Right lobe of liver (tissue), 6 donors: ENCODE results near the gene USP11. TPM values are rescaled to one million over a fixed set of nuclear protein-coding genes. Genes with fewer than 3 reads are reported as not detected.
"Not testable (repeated sequence)": the region's sequence is repeated elsewhere in the genome, so short reads cannot be mapped to it uniquely, and the experiment has no call there.

Experiments
- ATAC-seq, 4 donors: fragments of 200-7000 bp; cut with Tn5 transposase; one replicate each; pipeline ENCODE4 v1.9.1; 2020; ENCODE audit warnings: mild to moderate bottlenecking in 4 of 4, moderate library complexity in 4 of 4
- DNase-seq, 3 donors: peaks; one replicate each; pipeline ENCODE4 v3.0.0-alpha.2; 2020
- H3K27ac ChIP-seq, 3 donors: fragments of 200-600 bp; one replicate each; pipeline ENCODE4 v1.8.0; 2022
- H3K27me3 ChIP-seq, 2 donors: fragments of 200-600 bp; one replicate each; pipeline ENCODE4 v1.8.0; 2022
- H3K36me3 ChIP-seq, 4 donors: fragments of 200-600 bp; sonication (generic) in 1 of 4; one replicate each; pipeline versions ENCODE4 v1.5.1 to v1.8.0; 2017 to 2022; ENCODE audit warnings: control low read depth in 1 of 4
- H3K4me1 ChIP-seq, 4 donors: fragments of 200-600 bp; sonication (generic) in 1 of 4; one replicate each; pipeline versions ENCODE4 v1.5.1 to v1.8.0; 2017 to 2022; ENCODE audit warnings: control low read depth in 1 of 4
- H3K4me3 ChIP-seq, 3 donors: fragments of 200-600 bp; one replicate each; pipeline ENCODE4 v1.8.0; 2022
- H3K9me3 ChIP-seq, 4 donors: fragments of 200-600 bp; sonication (generic) in 1 of 4; one replicate each; pipeline versions ENCODE4 v1.5.1 to v1.8.0; 2017 to 2022; ENCODE audit warnings: control low read depth in 1 of 4
- CTCF ChIP-seq, 4 donors: fragments of 200-600 bp in 3 of 4; fragments of 450-650 bp in 1 of 4; IDR thresholded peaks; one replicate each; pipeline versions ENCODE4 v1.5.1 to v1.8.0; 2016 to 2022; ENCODE audit warnings: antibody characterized with exemption in 4 of 4, mild to moderate bottlenecking in 2 of 4
- POLR2A ChIP-seq: fragments of 450-650 bp; IDR thresholded peaks from one replicate; pipeline ENCODE4 v1.6.1; 2017; ENCODE audit warnings: antibody characterized with exemption, mild to moderate bottlenecking
- WGBS: methylation state at CpG from one replicate; pipeline ENCODE4 v1.1.6; 2018; ENCODE audit warnings: low coverage, low lambda C conversion rate; ENCODE audit not compliant: insufficient coverage; ENCODE audit errors: missing lambda C conversion rate; 5-methylcytosine and 5-hydroxymethylcytosine counted together
- intact Hi-C, 2 donors: fragments of 100-400 bp; cut with DNase I; formaldehyde crosslinking; loops; one replicate each; pipeline versions ENCODE4 v1.11.2 to v1.14.1; 2022
- total RNA-seq, 6 experiments: library from RNA; depleted of rRNA in 2 of 6; stranded (reverse); fragments of >200 nt in 2 of 6; fragmentation: NEBNext Ultra II Directional in 3 of 6; extraction: Animal tissue kit (Norgen Biotek cat#: 25700) in 3 of 6; gene quantifications; one replicate each; pipeline versions ENCODE4 v1.1.0 to v1.2.4, GENCODE V29; 2016 to 2023
- donor health status: DM: no; HTN: yes; CAD: no.
- donor health status: DM: no; HTN: no; CAD: no.
- donor health status: DM: no; HTN: no; CAD: no.
- donor health status: DM: no; HTN: yes; CAD: no.
- donor health status: DM: no; HTN: yes; CAD: no.

The USP11 gene
- total RNA-seq, 6 experiments from 2014 or later: 7.1 to 14.7 (median 11.4) TPM

DNA sequence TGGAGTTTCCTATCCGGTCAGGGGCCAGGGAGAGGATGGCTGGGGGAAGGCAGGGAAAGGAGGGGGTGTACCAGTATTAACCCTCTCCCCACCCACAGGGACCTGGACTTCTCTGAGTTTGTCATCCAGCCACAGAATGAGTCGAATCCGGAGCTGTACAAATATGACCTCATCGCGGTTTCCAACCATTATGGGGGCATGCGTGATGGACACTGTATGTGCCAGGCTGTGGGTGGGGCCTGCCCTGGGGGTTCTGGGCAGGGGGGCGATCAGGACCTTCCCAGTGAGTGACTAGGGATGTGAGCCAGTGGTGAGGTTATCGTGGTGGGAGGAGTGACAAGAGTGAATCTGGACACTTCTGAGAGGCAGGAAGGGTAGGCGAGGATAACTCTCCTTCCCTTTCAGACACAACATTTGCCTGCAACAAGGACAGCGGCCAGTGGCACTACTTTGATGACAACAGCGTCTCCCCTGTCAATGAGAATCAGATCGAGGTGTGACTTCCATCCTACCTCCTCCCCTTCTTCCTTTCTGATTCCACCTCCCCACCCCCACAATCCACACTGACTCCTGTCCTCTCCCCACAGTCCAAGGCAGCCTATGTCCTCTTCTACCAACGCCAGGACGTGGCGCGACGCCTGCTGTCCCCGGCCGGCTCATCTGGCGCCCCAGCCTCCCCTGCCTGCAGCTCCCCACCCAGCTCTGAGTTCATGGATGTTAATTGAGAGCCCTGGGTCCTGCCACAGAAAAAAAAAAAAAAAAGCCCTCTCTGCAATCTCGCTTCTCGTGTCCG is 14.6 kb downstream of the USP11 start:
- Histone ChIP-seq H3K4me3 (no peak overlapping the region), H3K9me3 (no peaks in the 10 kb centered on the region), H3K27ac (no peak overlapping the region), H3K36me3 (peaks cover 0 to 6% (median 0%) of the 10 kb centered on the region in 4 donors), H3K27me3 (no peaks in the 10 kb centered on the region), H3K4me1 (no peaks in the 10 kb centered on the region)
- no peak for DNase-seq
- 67% methylated on average over 12 of the region's 23 CpGs for WGBS
- intact Hi-C loops: no loop called here
- no peak for TF ChIP-seq POLR2A
- TF ChIP-seq CTCF (IDR thresholded peaks at IDR 0.05): no peak
- ATAC-seq: no peak

- Histone ChIP-seq H3K27me3 (peaks cover 0 to 4% of the 10 kb centered on the region in 2 donors), H3K9me3 (no peaks in the 10 kb centered on the region), H3K36me3 (peaks cover 0 to 6% (median 0%) of the 10 kb centered on the region in 4 donors), H3K4me1 (no peaks in the 10 kb centered on the region), H3K4me3 (no peak overlapping the region), H3K27ac (no peak overlapping the region)
- WGBS: 71% methylated on average over 13 of the region's 13 CpGs
- ATAC-seq (no peak), DNase-seq (no peak)
- TF ChIP-seq CTCF (IDR thresholded peaks at IDR 0.05) (no peak), POLR2A (no peak)
- intact Hi-C loops: no loop called here
Measured at GRCh38 chrX:47247999-47248320, 15.2 kb downstream of the USP11 start.

- Histone ChIP-seq H3K4me1 (no peaks in the 10 kb centered on the region), H3K9me3 (no peaks in the 10 kb centered on the region), H3K27ac (no peak overlapping the region), H3K4me3 (no peak overlapping the region), H3K27me3 (peaks cover 0 to 4% of the 10 kb centered on the region in 2 donors), H3K36me3 (peaks cover 0 to 6% (median 0%) of the 10 kb centered on the region in 4 donors)
- 71% methylated on average over 1 of the region's 6 CpGs for WGBS
- TF ChIP-seq CTCF (IDR thresholded peaks at IDR 0.05) (no peak), POLR2A (no peak)
- intact Hi-C loops: no loop called here
- no peak for ATAC-seq
- DNase-seq: no peak
Measured at GRCh38 chrX:47248576-47248975, 15.8 kb downstream of the USP11 start.

- WGBS: 79% methylated on average over 6 of the region's 6 CpGs
- Histone ChIP-seq H3K27ac (no peak overlapping the region), H3K4me1 (no peaks in the 10 kb centered on the region), H3K27me3 (peaks cover 0 to 4% of the 10 kb centered on the region in 2 donors), H3K9me3 (no peaks in the 10 kb centered on the region), H3K4me3 (no peak overlapping the region), H3K36me3 (peaks cover 0 to under 1% (median 0%) of the 10 kb centered on the region in 4 donors)
- TF ChIP-seq CTCF (IDR thresholded peaks at IDR 0.05) (no peak), POLR2A (no peak)
- ATAC-seq (no peak), DNase-seq (no peak)
- intact Hi-C loops: no loop called here
Measured at GRCh38 chrX:47250017-47250347, 17.2 kb downstream of the USP11 start.

DNA sequence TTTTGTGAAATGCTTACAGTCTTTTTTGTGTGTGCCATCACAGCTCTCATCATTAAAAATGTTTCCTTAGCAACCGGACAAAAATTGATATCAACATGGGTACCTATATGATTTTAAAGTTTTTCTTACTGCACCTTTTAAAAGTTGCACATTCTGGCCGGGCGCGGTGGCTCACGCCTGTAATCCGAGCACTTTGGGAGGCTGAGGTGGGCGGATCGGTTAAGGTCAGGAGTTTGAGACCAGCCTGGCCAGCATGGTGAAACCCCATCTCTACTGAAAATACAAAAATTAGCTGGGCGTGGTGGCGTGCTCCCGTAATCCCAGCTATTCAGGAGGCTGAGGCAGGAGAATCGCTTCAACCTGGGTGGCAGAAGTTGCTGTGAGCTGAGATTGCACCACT is 24.8 kb downstream of the USP11 start:
- WGBS: 78% methylated on average over 10 of the region's 12 CpGs
- H3K4me3 ChIP-seq, intact Hi-C loops, H3K4me1 ChIP-seq, H3K9me3 ChIP-seq, H3K36me3 ChIP-seq, H3K27ac ChIP-seq, DNase-seq, ATAC-seq: not testable (repeated sequence)
- peaks cover 0 to 13% of the 10 kb centered on the region in 2 donors for H3K27me3 ChIP-seq
